Measurements from ENCODE around the gene MYO9B.

Gene MYO9B

DNA sequence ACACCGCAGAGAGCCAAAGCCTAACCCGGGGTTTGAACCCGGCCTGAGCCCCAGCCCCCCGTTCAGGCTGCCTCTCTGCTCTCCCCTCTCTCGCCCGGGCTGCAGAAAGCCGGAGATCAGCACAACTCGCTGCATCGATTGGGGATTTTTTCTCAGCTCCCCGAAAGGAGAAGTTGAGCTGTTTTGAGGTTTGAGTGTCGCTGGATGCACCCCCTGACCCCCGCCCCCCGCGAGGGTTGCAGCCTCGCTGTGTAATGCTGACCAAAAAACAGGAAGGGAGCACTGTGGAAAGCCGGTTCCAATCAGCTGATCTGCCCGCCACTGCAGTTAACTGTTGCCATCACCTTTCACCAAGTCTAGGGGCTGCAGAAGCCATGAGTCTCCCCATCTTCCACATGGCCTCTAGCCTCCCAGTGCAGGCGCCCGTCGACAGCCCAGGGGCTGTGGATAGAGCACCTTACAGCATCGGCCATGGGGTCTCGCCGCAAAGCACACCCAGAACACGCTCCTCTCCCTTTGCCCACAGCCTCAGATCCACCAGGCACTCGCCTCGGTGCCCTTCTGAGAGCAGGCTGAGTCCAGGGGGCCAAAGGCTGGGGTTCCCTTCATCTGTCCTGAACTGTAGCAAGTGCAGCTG, 34.5 kb downstream of the MYO9B start:
- no peak overlapping the region for H3K4me3 ChIP-seq (ENCODE audit: low read depth, low read length)
- peaks cover 10% of the 10 kb centered on the region for H3K4me1 ChIP-seq (ENCODE audit: control insufficient read depth, insufficient read depth, low read length)
- H3K27me3 ChIP-seq (ENCODE audit: control insufficient read depth, insufficient read depth, low read length) = no peaks in the 10 kb centered on the region
- H3K9ac ChIP-seq (ENCODE audit: low read depth, low read length) = no peak overlapping the region
- peaks cover 13% of the 10 kb centered on the region for H3K36me3 ChIP-seq (ENCODE audit: control insufficient read depth, insufficient read depth, low read length)
- H3K9me3 ChIP-seq (ENCODE audit: control insufficient read depth, insufficient read depth, low read length) = no peaks in the 10 kb centered on the region

DNA sequence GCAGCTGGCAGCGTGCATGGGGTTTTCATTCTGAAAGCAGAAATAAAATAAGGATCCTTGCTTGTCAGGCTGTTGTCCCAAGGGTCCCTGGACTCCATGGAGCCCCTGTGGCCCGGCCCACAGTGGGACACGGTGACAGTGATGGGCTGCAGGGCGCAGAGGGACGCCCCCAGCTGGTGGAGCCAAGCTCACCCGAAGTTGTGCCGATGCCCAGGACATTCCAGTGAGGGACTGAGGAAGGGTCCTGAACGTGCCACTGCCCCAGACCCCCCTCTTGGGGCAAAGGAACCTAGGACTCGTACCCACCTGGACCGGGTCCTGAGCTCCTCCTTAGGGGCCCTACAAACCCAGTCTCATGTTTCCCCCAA, 35.0 kb downstream of the MYO9B start:
- Histone ChIP-seq H3K4me3 (ENCODE audit: low read depth, low read length) (no peak overlapping the region), H3K9ac (ENCODE audit: low read depth, low read length) (no peak overlapping the region), H3K9me3 (ENCODE audit: control insufficient read depth, insufficient read depth, low read length) (no peaks in the 10 kb centered on the region), H3K27me3 (ENCODE audit: control insufficient read depth, insufficient read depth, low read length) (no peaks in the 10 kb centered on the region), H3K36me3 (ENCODE audit: control insufficient read depth, insufficient read depth, low read length) (peaks cover 13% of the 10 kb centered on the region), H3K4me1 (ENCODE audit: control insufficient read depth, insufficient read depth, low read length) (peaks cover 10% of the 10 kb centered on the region)

DNA sequence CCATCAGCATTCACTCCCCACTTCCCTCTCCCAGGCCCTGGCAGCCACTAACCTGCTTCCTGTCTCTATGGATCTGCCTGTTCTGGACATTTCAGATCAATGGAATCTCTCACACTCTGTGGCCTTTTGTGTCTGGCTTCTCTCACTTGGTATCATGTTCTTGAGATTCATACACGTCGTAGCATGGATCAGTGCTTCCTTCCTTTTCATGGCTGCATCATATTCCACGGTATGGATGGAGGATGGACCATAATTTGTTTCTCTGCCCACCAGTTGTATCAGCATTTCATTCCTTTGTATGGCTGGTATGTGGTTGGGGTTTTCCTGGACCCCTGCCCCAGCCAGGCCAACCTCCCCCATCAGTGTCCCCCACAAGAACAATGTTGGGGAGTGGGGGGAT, 36.2 kb downstream of the MYO9B start:
- Histone ChIP-seq H3K9ac (ENCODE audit: low read depth, low read length) (no peak overlapping the region), H3K36me3 (ENCODE audit: control insufficient read depth, insufficient read depth, low read length) (peaks cover 6% of the 10 kb centered on the region), H3K4me3 (ENCODE audit: low read depth, low read length) (no peak overlapping the region), H3K27me3 (ENCODE audit: control insufficient read depth, insufficient read depth, low read length) (no peaks in the 10 kb centered on the region), H3K9me3 (ENCODE audit: control insufficient read depth, insufficient read depth, low read length) (no peaks in the 10 kb centered on the region), H3K4me1 (ENCODE audit: control insufficient read depth, insufficient read depth, low read length) (peaks cover 10% of the 10 kb centered on the region)

DNA sequence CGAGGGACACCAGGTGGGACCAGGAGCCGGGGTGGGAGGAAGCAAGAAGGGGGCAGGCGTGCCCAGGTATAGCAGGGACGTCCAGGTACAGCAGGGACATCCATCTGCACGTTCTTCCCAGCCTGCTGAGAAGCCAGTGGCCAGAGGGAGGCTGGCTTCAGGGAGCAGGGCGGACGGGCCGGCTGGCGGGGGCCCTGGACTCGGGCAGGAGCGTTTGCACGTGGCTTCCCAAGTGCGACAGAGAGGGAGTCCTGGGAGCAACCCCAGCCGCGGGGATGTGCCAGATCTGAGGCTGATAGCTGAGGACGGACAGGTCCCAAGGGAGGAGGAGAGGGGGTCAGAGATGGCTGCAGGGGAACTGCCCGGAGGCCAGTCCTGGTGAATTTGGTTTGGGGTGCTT, 36.7 kb downstream of the MYO9B start:
- Histone ChIP-seq H3K4me3 (ENCODE audit: low read depth, low read length) (no peak overlapping the region), H3K36me3 (ENCODE audit: control insufficient read depth, insufficient read depth, low read length) (peaks cover 6% of the 10 kb centered on the region), H3K9ac (ENCODE audit: low read depth, low read length) (no peak overlapping the region), H3K9me3 (ENCODE audit: control insufficient read depth, insufficient read depth, low read length) (no peaks in the 10 kb centered on the region), H3K4me1 (ENCODE audit: control insufficient read depth, insufficient read depth, low read length) (peaks cover 10% of the 10 kb centered on the region), H3K27me3 (ENCODE audit: control insufficient read depth, insufficient read depth, low read length) (no peaks in the 10 kb centered on the region)

DNA sequence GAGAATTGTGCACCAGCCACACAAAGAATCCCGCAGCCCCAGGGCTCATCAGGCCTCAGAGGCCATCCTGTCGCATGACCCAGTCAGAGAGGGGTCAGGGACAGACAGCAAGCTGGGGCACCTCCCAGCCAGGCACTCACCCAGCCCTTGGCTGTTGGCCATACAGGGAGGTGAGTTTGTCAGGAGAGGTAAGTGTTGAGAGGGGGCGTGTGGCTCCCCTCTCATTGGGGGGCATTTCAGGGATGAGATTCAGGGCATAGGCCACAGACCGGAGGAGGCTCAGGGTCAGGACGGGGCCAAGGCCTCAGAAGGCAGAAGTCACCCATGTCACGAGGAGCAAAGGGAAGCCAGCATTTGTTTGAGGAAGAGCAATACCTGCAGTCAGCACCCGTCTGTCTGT, 37.1 kb downstream of the MYO9B start:
- H3K27me3 ChIP-seq (ENCODE audit: control insufficient read depth, insufficient read depth, low read length) = no peaks in the 10 kb centered on the region
- peaks cover 10% of the 10 kb centered on the region for H3K4me1 ChIP-seq (ENCODE audit: control insufficient read depth, insufficient read depth, low read length)
- H3K9ac ChIP-seq (ENCODE audit: low read depth, low read length) = no peak overlapping the region
- H3K4me3 ChIP-seq (ENCODE audit: low read depth, low read length) = no peak overlapping the region
- H3K9me3 ChIP-seq (ENCODE audit: control insufficient read depth, insufficient read depth, low read length) = no peaks in the 10 kb centered on the region
- H3K36me3 ChIP-seq (ENCODE audit: control insufficient read depth, insufficient read depth, low read length) = peaks cover 6% of the 10 kb centered on the region

DNA sequence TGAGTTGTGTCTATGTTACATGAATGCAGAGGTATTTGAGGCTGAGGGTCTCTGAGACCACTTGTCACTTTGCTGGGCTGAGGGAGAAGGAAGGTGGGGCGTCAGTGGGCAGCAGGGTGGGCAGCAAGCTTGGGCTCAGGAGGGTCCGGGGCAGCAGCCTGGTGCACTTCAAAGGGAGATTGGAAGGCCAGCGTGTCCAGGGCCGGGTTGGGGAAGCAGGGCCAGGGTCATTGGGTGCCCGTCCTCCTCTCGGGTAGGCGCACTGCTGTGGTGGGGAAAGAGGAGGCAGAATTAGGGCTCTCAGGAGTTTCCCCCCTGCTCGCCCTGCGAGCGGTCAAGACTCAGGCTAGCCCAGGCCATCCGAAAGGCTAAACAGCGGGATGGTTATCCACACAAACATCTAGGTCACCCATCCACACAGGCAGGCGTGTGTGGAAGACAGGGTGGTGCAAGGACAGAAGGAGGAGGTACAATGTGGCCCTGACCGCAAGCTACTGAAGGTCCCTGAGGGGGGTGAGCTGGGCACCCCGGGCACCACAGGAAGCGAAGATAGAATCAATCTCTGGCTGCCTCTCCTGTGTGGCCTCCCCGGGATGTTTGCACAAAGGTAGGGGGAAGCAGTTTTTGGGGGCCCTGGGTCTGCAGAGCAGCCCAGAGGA, 37.7 kb downstream of the MYO9B start:
- Histone ChIP-seq H3K27me3 (ENCODE audit: control insufficient read depth, insufficient read depth, low read length) (no peaks in the 10 kb centered on the region), H3K36me3 (ENCODE audit: control insufficient read depth, insufficient read depth, low read length) (peaks cover 6% of the 10 kb centered on the region), H3K9ac (ENCODE audit: low read depth, low read length) (no peak overlapping the region), H3K9me3 (ENCODE audit: control insufficient read depth, insufficient read depth, low read length) (no peaks in the 10 kb centered on the region), H3K4me1 (ENCODE audit: control insufficient read depth, insufficient read depth, low read length) (peaks cover 10% of the 10 kb centered on the region), H3K4me3 (ENCODE audit: low read depth, low read length) (no peak overlapping the region)

DNA sequence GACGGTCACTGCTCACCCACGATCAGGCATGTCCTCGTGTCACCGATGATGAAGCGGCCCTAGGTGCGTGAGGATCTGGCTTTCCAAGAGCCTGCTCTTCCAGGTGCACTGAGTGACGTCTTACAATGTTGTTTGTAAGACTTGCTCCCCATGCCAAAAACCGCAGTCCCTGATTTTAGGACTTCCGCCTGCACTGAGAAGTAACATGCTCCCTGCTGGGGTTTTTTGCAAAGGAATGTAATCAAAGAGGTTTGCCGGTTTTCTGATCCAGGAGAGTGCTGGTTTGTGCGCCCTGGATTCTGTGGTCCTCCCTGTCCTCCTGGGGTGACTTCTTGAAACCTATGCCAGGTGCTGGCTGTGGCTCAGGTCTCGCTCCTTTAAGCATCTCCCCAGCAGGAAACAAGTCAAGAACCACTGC, 38.8 kb downstream of the MYO9B start:
- H3K9me3 ChIP-seq (ENCODE audit: control insufficient read depth, insufficient read depth, low read length) = no peaks in the 10 kb centered on the region
- H3K9ac ChIP-seq (ENCODE audit: low read depth, low read length) = no peak overlapping the region
- H3K36me3 ChIP-seq (ENCODE audit: control insufficient read depth, insufficient read depth, low read length) = peaks cover 6% of the 10 kb centered on the region
- no peak overlapping the region for H3K4me3 ChIP-seq (ENCODE audit: low read depth, low read length)
- H3K4me1 ChIP-seq (ENCODE audit: control insufficient read depth, insufficient read depth, low read length) = peaks cover 10% of the 10 kb centered on the region
- H3K27me3 ChIP-seq (ENCODE audit: control insufficient read depth, insufficient read depth, low read length) = no peaks in the 10 kb centered on the region

DNA sequence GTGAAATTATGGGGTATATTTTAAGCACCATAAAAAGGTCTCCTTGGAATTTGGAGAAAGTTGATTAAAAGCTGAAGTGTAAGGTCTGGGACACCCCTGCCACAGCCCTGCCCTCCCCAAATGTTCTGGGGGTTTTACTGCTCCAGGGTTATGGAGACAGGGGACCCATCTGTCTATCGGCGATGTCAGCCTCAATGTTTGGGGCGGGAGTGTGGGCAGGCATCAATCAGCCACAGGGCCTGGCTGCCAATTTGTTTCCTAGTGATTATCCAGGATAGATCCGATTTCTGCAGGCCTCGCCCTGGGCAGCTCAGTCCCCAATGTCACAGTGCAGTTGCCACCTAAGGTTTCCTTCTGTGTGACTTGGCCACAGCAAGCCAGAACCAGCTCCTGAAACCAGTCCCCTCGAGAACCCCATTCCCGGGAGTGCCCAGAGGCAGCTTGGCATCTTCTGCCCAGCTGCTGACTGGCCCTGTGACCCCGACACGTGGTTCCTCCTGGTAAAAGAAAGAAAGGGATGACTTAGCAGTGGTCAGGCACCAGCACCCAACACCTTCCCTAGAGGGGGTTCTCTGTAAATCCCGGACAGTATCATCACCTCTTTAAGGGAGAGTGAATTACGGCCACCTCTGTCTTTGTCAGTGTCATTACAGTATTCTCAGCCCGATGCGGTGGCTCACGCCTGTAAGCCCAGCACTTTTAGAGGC, 41.6 kb downstream of the MYO9B start:
- H3K9ac ChIP-seq (ENCODE audit: low read depth, low read length) = no peak overlapping the region
- H3K27me3 ChIP-seq (ENCODE audit: control insufficient read depth, insufficient read depth, low read length) = no peaks in the 10 kb centered on the region
- peaks cover 10% of the 10 kb centered on the region for H3K4me1 ChIP-seq (ENCODE audit: control insufficient read depth, insufficient read depth, low read length)
- no peaks in the 10 kb centered on the region for H3K9me3 ChIP-seq (ENCODE audit: control insufficient read depth, insufficient read depth, low read length)
- no peaks in the 10 kb centered on the region for H3K36me3 ChIP-seq (ENCODE audit: control insufficient read depth, insufficient read depth, low read length)
- H3K4me3 ChIP-seq (ENCODE audit: low read depth, low read length) = no peak overlapping the region

DNA sequence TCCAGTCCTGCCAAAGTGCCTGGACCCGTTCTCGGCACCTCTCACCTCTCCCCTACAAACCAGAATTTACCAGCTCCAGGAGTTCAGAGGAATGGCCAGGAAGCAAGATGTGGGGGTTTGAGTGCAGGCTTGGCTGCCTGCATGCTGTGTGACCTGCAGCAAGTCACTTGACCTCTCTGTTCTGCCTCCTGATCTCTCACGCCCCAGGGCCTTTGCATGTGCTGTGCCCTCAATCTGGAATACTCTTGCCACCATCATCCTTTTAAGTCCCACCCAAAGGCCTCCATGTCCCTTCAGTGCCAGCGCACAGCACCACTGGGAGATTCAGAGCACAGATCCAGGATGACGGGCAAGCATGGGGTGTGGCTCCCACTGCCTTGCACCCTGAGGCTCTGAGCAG, 43.4 kb downstream of the MYO9B start:
- Histone ChIP-seq H3K36me3 (ENCODE audit: control insufficient read depth, insufficient read depth, low read length) (no peaks in the 10 kb centered on the region), H3K4me3 (ENCODE audit: low read depth, low read length) (no peak overlapping the region), H3K9me3 (ENCODE audit: control insufficient read depth, insufficient read depth, low read length) (no peaks in the 10 kb centered on the region), H3K4me1 (ENCODE audit: control insufficient read depth, insufficient read depth, low read length) (peaks cover 7% of the 10 kb centered on the region), H3K27me3 (ENCODE audit: control insufficient read depth, insufficient read depth, low read length) (no peaks in the 10 kb centered on the region), H3K9ac (ENCODE audit: low read depth, low read length) (no peak overlapping the region)

DNA sequence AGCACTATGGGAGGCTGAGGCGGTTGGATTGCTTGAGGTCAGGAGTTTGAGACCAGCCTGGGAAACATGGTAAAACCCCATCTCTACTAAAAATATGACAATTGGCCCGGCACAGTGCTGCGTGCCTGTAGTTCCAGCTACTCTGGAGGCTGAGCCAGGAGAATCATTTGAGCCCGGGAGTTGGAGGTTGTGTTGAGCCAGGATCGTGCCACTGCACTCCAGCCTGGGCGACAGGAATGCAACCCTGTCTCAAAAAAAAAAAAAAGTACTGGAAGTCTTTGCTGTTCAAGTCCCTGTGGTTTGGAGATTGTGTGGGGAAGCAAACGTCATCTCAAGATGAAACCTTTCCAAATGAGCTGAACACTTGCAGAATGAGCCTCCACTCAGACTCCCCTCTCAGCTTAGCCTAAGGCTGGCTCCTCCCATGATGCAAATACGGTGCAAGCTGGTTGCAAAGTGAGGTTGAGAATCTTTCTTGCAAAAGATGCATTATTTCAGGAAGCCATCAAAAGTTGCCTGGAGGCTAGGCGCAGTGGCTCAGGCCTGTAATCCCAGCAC, 46.2 kb downstream of the MYO9B start:
- no peak overlapping the region for H3K4me3 ChIP-seq (ENCODE audit: low read depth, low read length)
- H3K4me1 ChIP-seq (ENCODE audit: control insufficient read depth, insufficient read depth, low read length) = peaks cover 3% of the 10 kb centered on the region
- H3K27me3 ChIP-seq (ENCODE audit: control insufficient read depth, insufficient read depth, low read length) = no peaks in the 10 kb centered on the region

DNA sequence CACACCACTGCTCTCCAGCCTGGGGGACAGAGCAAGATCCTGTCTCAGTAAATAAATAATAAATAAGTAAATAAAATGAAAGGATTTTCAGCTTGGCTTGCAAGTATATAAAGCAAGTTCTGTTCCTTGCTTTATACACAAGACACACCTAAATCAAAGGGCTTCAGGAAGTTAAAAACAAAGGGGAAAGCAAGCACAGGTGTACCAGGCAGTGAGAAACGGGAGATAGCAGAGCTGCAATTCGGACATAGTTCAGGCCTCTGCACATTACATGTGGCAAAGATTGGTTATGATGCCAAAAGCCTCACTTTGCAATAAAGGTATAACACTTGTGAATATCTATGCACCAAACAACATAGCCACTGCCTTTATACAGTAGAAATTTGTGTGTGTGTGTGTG, 47.5 kb downstream of the MYO9B start:
- no peaks in the 10 kb centered on the region for H3K27me3 ChIP-seq (ENCODE audit: control insufficient read depth, insufficient read depth, low read length)
- no peak overlapping the region for H3K9ac ChIP-seq (ENCODE audit: low read depth, low read length)
- H3K4me3 ChIP-seq (ENCODE audit: low read depth, low read length) = no peak overlapping the region
- peaks cover 3% of the 10 kb centered on the region for H3K4me1 ChIP-seq (ENCODE audit: control insufficient read depth, insufficient read depth, low read length)
- H3K9me3 ChIP-seq (ENCODE audit: control insufficient read depth, insufficient read depth, low read length) = no peaks in the 10 kb centered on the region
- no peaks in the 10 kb centered on the region for H3K36me3 ChIP-seq (ENCODE audit: control insufficient read depth, insufficient read depth, low read length)

More for the DNA sequence above, 46.2 kb downstream of the MYO9B start:
- H3K9ac ChIP-seq (ENCODE audit: low read depth, low read length) = no peak overlapping the region
- no peaks in the 10 kb centered on the region for H3K9me3 ChIP-seq (ENCODE audit: control insufficient read depth, insufficient read depth, low read length)
- H3K36me3 ChIP-seq (ENCODE audit: control insufficient read depth, insufficient read depth, low read length) = no peaks in the 10 kb centered on the region

DNA sequence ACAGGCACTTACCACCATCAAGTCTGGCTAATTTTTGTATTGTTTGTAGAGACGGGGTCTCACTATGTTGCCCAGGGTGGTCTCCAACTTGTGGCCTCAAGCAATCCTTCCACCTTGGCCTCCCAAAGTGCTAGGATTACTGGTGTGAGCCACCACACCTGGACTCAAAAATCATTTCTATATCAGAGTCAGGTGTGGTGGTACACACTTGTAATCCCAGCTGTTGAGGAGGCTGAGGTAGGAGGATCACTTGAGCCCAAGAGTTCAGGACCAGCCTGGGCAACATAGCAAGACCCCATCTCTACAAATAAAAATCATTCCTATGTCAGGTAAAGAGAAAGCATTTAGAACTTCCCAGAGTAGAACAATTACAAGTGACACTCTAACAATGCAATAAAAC, 48.4 kb downstream of the MYO9B start:
- H3K4me1 ChIP-seq (ENCODE audit: control insufficient read depth, insufficient read depth, low read length) = peaks cover 3% of the 10 kb centered on the region
- H3K4me3 ChIP-seq (ENCODE audit: low read depth, low read length) = no peak overlapping the region
- no peak overlapping the region for H3K9ac ChIP-seq (ENCODE audit: low read depth, low read length)
- H3K27me3 ChIP-seq (ENCODE audit: control insufficient read depth, insufficient read depth, low read length) = no peaks in the 10 kb centered on the region
- H3K36me3 ChIP-seq (ENCODE audit: control insufficient read depth, insufficient read depth, low read length) = peaks cover 3% of the 10 kb centered on the region
- no peaks in the 10 kb centered on the region for H3K9me3 ChIP-seq (ENCODE audit: control insufficient read depth, insufficient read depth, low read length)
